Activated naive CD8-positive, alpha-beta T cell treated with anti-CD3 and anti-CD28 coated beads for 36 hours (primary cell): ENCODE measurements around the gene SNX1. TPM values are rescaled to one million over a fixed set of nuclear protein-coding genes. Genes with fewer than 3 reads are reported as not detected.
"Not testable (repeated sequence)": the region's sequence is repeated elsewhere in the genome, so short reads cannot be mapped to it uniquely, and the experiment has no call there.

Source experiments
- DNase-seq: peaks from one replicate; pipeline ENCODE4 v3.0.0; 2021
- H3K27ac Mint-ChIP-seq: one replicate; pipeline ENCODE4 v1.8.0; 2022; ENCODE audit warnings: mild to moderate bottlenecking, moderate library complexity, mixed read lengths
- H3K27me3 Mint-ChIP-seq: one replicate; pipeline ENCODE4 v1.8.0; 2022; ENCODE audit warnings: mild to moderate bottlenecking, mixed read lengths
- H3K36me3 Mint-ChIP-seq: one replicate; pipeline ENCODE4 v1.8.0; 2021; ENCODE audit warnings: mild to moderate bottlenecking, mixed read lengths
- H3K4me1 Mint-ChIP-seq: one replicate; pipeline ENCODE4 v1.8.0; 2021; ENCODE audit warnings: mixed read lengths
- H3K4me3 Mint-ChIP-seq: one replicate; pipeline ENCODE4 v1.8.0; 2022; ENCODE audit warnings: mild to moderate bottlenecking, moderate library complexity, mixed read lengths
- H3K9me3 Mint-ChIP-seq: one replicate; pipeline ENCODE4 v1.8.0; 2022; ENCODE audit warnings: mixed read lengths
- total RNA-seq, 2 experiments: library from RNA; stranded (reverse); gene quantifications; one replicate each; pipeline ENCODE4 v1.2.3, GENCODE V29; 2021

The SNX1 gene
- total RNA-seq, 2 experiments from 2014 or later: 79.8 to 88.6 TPM

- Mint-ChIP-seq H3K4me3 (peak overlapping the region; percentile 99), H3K9me3 (no peaks in the 10 kb centered on the region), H3K27ac (peak overlapping the region; percentile 98), H3K4me1 (peaks cover 56% of the 10 kb centered on the region), H3K27me3 (no peaks in the 10 kb centered on the region), H3K36me3 (peaks cover 15% of the 10 kb centered on the region)
- DNase-seq: no peak
Observed at GRCh38 chr15:64096668-64097384, 1.0 kb downstream of the SNX1 start.

GRCh38 chr15:64099379-64099778 lies 3.6 kb downstream of the SNX1 start:
- no peak overlapping the region for H3K27ac Mint-ChIP-seq
- peaks cover 14% of the 10 kb centered on the region for H3K36me3 Mint-ChIP-seq
- no peak overlapping the region for H3K4me3 Mint-ChIP-seq
- H3K27me3 Mint-ChIP-seq: no peaks in the 10 kb centered on the region
- no peak for DNase-seq
- peaks cover 54% of the 10 kb centered on the region for H3K4me1 Mint-ChIP-seq
- H3K9me3 Mint-ChIP-seq: no peaks in the 10 kb centered on the region

- Mint-ChIP-seq H3K27ac (no peak overlapping the region), H3K4me1 (peaks cover 43% of the 10 kb centered on the region), H3K4me3 (no peak overlapping the region)
Observed at GRCh38 chr15:64100958-64101357, 5.2 kb downstream of the SNX1 start.

GRCh38 chr15:64102497-64102896 lies 6.7 kb downstream of the SNX1 start:
- Mint-ChIP-seq H3K4me1 (peaks cover 41% of the 10 kb centered on the region), H3K27ac (no peak overlapping the region), H3K27me3 (no peaks in the 10 kb centered on the region), H3K4me3 (no peak overlapping the region), H3K36me3 (peaks cover 14% of the 10 kb centered on the region), H3K9me3 (no peaks in the 10 kb centered on the region)
- no peak for DNase-seq

More at GRCh38 chr15:64100958-64101357, 5.2 kb downstream of the SNX1 start:
- Mint-ChIP-seq H3K9me3 (no peaks in the 10 kb centered on the region), H3K36me3 (peaks cover 14% of the 10 kb centered on the region), H3K27me3 (no peaks in the 10 kb centered on the region)
- no peak for DNase-seq

- no peak overlapping the region for H3K4me3 Mint-ChIP-seq
- DNase-seq: no peak
- no peaks in the 10 kb centered on the region for H3K9me3 Mint-ChIP-seq
- no peaks in the 10 kb centered on the region for H3K27me3 Mint-ChIP-seq
- H3K27ac Mint-ChIP-seq: no peak overlapping the region
- peaks cover 31% of the 10 kb centered on the region for H3K4me1 Mint-ChIP-seq
- H3K36me3 Mint-ChIP-seq: peaks cover 13% of the 10 kb centered on the region
Observed at GRCh38 chr15:64105113-64105704, 9.4 kb downstream of the SNX1 start.

GRCh38 chr15:64107337-64107736 lies 11.6 kb downstream of the SNX1 start:
- Mint-ChIP-seq H3K27me3 (no peaks in the 10 kb centered on the region), H3K27ac (no peak overlapping the region), H3K9me3 (no peaks in the 10 kb centered on the region), H3K4me1 (peaks cover 39% of the 10 kb centered on the region), H3K4me3 (no peak overlapping the region), H3K36me3 (peaks cover 17% of the 10 kb centered on the region)
- DNase-seq: no peak

- not testable (repeated sequence) for H3K27me3 Mint-ChIP-seq, DNase-seq, H3K9me3 Mint-ChIP-seq, H3K27ac Mint-ChIP-seq, H3K4me3 Mint-ChIP-seq
- Mint-ChIP-seq H3K4me1 (peaks cover 37% of the 10 kb centered on the region), H3K36me3 (peaks cover 19% of the 10 kb centered on the region)
Observed at GRCh38 chr15:64110108-64110701, 14.4 kb downstream of the SNX1 start.

GRCh38 chr15:64110950-64111678 lies 15.3 kb downstream of the SNX1 start:
- DNase-seq: no peak
- Mint-ChIP-seq H3K27ac (no peak overlapping the region), H3K27me3 (no peaks in the 10 kb centered on the region), H3K4me3 (no peak overlapping the region), H3K36me3 (peaks cover 19% of the 10 kb centered on the region), H3K9me3 (no peaks in the 10 kb centered on the region), H3K4me1 (peaks cover 37% of the 10 kb centered on the region)

- Mint-ChIP-seq H3K4me1 (peaks cover 35% of the 10 kb centered on the region), H3K9me3 (no peaks in the 10 kb centered on the region), H3K36me3 (peaks cover 19% of the 10 kb centered on the region), H3K27ac (no peak overlapping the region), H3K4me3 (no peak overlapping the region), H3K27me3 (no peaks in the 10 kb centered on the region)
- DNase-seq: no peak
Observed at GRCh38 chr15:64111679-64112050, 15.9 kb downstream of the SNX1 start.

- Mint-ChIP-seq H3K36me3 (peaks cover 20% of the 10 kb centered on the region), H3K4me3 (no peak overlapping the region), H3K27me3 (no peaks in the 10 kb centered on the region), H3K9me3 (no peaks in the 10 kb centered on the region), H3K27ac (no peak overlapping the region), H3K4me1 (peaks cover 30% of the 10 kb centered on the region)
- no peak for DNase-seq
Observed at GRCh38 chr15:64112073-64112772, 16.4 kb downstream of the SNX1 start.

- no peaks in the 10 kb centered on the region for H3K27me3 Mint-ChIP-seq
- H3K4me1 Mint-ChIP-seq: peaks cover 30% of the 10 kb centered on the region
- peaks cover 23% of the 10 kb centered on the region for H3K36me3 Mint-ChIP-seq
- no peak for DNase-seq
- no peak overlapping the region for H3K4me3 Mint-ChIP-seq
- no peaks in the 10 kb centered on the region for H3K9me3 Mint-ChIP-seq
- H3K27ac Mint-ChIP-seq: no peak overlapping the region
Observed at GRCh38 chr15:64112904-64113303, 17.1 kb downstream of the SNX1 start.

GRCh38 chr15:64117759-64118487 lies 22.1 kb downstream of the SNX1 start:
- no peaks in the 10 kb centered on the region for H3K27me3 Mint-ChIP-seq
- H3K4me3 Mint-ChIP-seq: no peak overlapping the region
- H3K36me3 Mint-ChIP-seq: peaks cover 26% of the 10 kb centered on the region
- no peak for DNase-seq
- H3K27ac Mint-ChIP-seq: no peak overlapping the region
- H3K9me3 Mint-ChIP-seq: no peaks in the 10 kb centered on the region
- peaks cover 2% of the 10 kb centered on the region for H3K4me1 Mint-ChIP-seq

GRCh38 chr15:64120322-64120721 lies 24.5 kb downstream of the SNX1 start:
- H3K9me3 Mint-ChIP-seq: not testable (repeated sequence)
- peaks cover 20% of the 10 kb centered on the region for H3K36me3 Mint-ChIP-seq

GRCh38 chr15:64121614-64122013 lies 25.8 kb downstream of the SNX1 start:
- no peak for DNase-seq
- Mint-ChIP-seq H3K36me3 (peaks cover 20% of the 10 kb centered on the region), H3K9me3 (no peaks in the 10 kb centered on the region), H3K4me3 (no peak overlapping the region), H3K27ac (no peak overlapping the region), H3K27me3 (no peaks in the 10 kb centered on the region), H3K4me1 (no peaks in the 10 kb centered on the region)

More at GRCh38 chr15:64120322-64120721, 24.5 kb downstream of the SNX1 start:
- H3K27ac Mint-ChIP-seq, DNase-seq, H3K27me3 Mint-ChIP-seq, H3K4me3 Mint-ChIP-seq, H3K4me1 Mint-ChIP-seq: not testable (repeated sequence)
